HG03558 (cell line): Measurements from ENCODE around the gene RIPOR3.
"Not testable (repeated sequence)": the region's sequence is repeated elsewhere in the genome, so short reads cannot be mapped to it uniquely, and the experiment has no call there.

Source experiments
- ATAC-seq: cut with Tn5 transposase; IDR thresholded peaks from one replicate; pipeline ENCODE4 v1.9.1; 2021; ENCODE audit warnings: moderate number of reproducible peaks; ENCODE audit not compliant: unreplicated experiment; ENCODE audit errors: extremely low read depth

RIPOR3 gene

GRCh38 chr20:50682947-50683530, 8.3 kb downstream of the RIPOR3 start:
- no peak for ATAC-seq

- no peak for ATAC-seq
Measured at GRCh38 chr20:50682065-50682464, 9.3 kb downstream of the RIPOR3 start.

GRCh38 chr20:50681359-50682064, 9.8 kb downstream of the RIPOR3 start:
- ATAC-seq: no peak

- no peak for ATAC-seq
Measured at GRCh38 chr20:50680105-50680960, 11.0 kb downstream of the RIPOR3 start.

GRCh38 chr20:50679753-50680104, 11.6 kb downstream of the RIPOR3 start:
- no peak for ATAC-seq

- ATAC-seq: no peak
Measured at GRCh38 chr20:50678169-50678898, 13.0 kb downstream of the RIPOR3 start.

- ATAC-seq: no peak
Measured at GRCh38 chr20:50676858-50677257, 14.5 kb downstream of the RIPOR3 start.

- not testable (repeated sequence) for ATAC-seq
Measured at GRCh38 chr20:50676377-50676731, 15.0 kb downstream of the RIPOR3 start.

- no peak for ATAC-seq
Measured at GRCh38 chr20:50675671-50676376, 15.5 kb downstream of the RIPOR3 start.

- ATAC-seq: no peak
Measured at GRCh38 chr20:50674138-50674825, 17.1 kb downstream of the RIPOR3 start.

GRCh38 chr20:50673466-50674137, 17.7 kb downstream of the RIPOR3 start:
- no peak for ATAC-seq

- ATAC-seq: no peak
Measured at GRCh38 chr20:50673146-50673465, 18.2 kb downstream of the RIPOR3 start.

- ATAC-seq: no peak
Measured at GRCh38 chr20:50672400-50673145, 18.8 kb downstream of the RIPOR3 start.

- no peak for ATAC-seq
Measured at GRCh38 chr20:50671626-50672025, 19.7 kb downstream of the RIPOR3 start.

- ATAC-seq: not testable (repeated sequence)
Measured at GRCh38 chr20:50671010-50671409, 20.3 kb downstream of the RIPOR3 start.

- ATAC-seq: no peak
Measured at GRCh38 chr20:50670126-50670862, 21.0 kb downstream of the RIPOR3 start.

GRCh38 chr20:50668798-50669197, 22.5 kb downstream of the RIPOR3 start:
- ATAC-seq: no peak

- no peak for ATAC-seq
Measured at GRCh38 chr20:50668326-50668725, 23.0 kb downstream of the RIPOR3 start.
